Nephron progenitor cell (in vitro differentiated cells): Measurements from ENCODE around the gene MYD88.
"Not testable (repeated sequence)": the region's sequence is repeated elsewhere in the genome, so short reads cannot be mapped to it uniquely, and the experiment has no call there.

Source experiments
- DNase-seq: peaks from one replicate; pipeline ENCODE4 v3.0.0; 2021
- H3K27ac Mint-ChIP-seq: 2 replicates; pipeline ENCODE4 v1.8.0; 2021; ENCODE audit warnings: mild to moderate bottlenecking, moderate library complexity, mixed read lengths
- H3K27me3 Mint-ChIP-seq: 2 replicates; pipeline ENCODE4 v1.8.0; 2021; ENCODE audit warnings: mild to moderate bottlenecking, low read depth, mixed read lengths; ENCODE audit not compliant: poor library complexity
- H3K36me3 Mint-ChIP-seq: 2 replicates; pipeline ENCODE4 v1.8.0; 2021; ENCODE audit warnings: low read depth, mixed read lengths
- H3K4me1 Mint-ChIP-seq: 2 replicates; pipeline ENCODE4 v1.8.0; 2021; ENCODE audit warnings: mixed read lengths
- H3K4me3 Mint-ChIP-seq: 2 replicates; pipeline ENCODE4 v1.8.0; 2021; ENCODE audit warnings: mild to moderate bottlenecking, moderate library complexity, mixed read lengths
- H3K9me3 Mint-ChIP-seq: 2 replicates; pipeline ENCODE4 v1.8.0; 2021; ENCODE audit warnings: mild to moderate bottlenecking, moderate library complexity, mixed read lengths
- TF ChIP-seq, protein P1 (sequence below): fragments of 200-600 bp; sonication (generic); IDR thresholded peaks from 2 replicates; pipeline ENCODE4 v1.5.0; 2021; ENCODE audit warnings: antibody characterized with exemption

The MYD88 gene

DNA sequence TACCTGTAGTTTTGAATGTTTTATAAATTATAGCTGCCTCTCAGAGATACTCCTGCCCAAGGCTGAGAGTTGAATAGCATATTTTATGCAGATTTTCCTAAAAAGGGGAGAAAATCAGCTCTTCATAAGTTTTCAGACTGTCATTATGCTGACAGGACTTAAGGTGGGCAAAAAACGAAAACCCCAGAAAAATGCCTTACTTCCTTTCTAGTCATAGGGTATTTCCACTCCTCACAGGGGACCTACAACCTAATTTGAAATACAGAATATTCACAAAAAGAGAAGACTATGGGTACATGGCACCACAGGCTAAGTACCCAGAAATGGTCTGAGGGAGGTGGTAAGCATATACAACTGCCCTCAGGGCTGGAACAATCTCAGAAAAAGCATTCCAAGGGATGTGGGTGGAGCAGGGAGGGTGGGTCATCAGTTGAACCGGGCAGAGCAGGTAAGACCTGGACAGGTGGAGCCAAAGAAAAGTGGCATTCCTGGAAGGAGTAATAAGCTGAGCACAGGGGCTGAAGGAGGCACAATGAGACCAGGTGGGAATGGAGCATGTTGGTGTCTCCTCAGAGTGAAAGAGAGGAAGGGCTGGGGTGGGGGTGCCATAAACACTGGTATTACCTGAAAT is 16.3 kb downstream of the MYD88 start:
- no peak for DNase-seq
- Mint-ChIP-seq H3K27ac (no peak overlapping the region), H3K27me3 (peaks cover 7% of the 10 kb centered on the region), H3K4me1 (no peaks in the 10 kb centered on the region), H3K4me3 (no peak overlapping the region), H3K9me3 (no peaks in the 10 kb centered on the region), H3K36me3 (no peaks in the 10 kb centered on the region)
- TF ChIP-seq, protein P1, sequence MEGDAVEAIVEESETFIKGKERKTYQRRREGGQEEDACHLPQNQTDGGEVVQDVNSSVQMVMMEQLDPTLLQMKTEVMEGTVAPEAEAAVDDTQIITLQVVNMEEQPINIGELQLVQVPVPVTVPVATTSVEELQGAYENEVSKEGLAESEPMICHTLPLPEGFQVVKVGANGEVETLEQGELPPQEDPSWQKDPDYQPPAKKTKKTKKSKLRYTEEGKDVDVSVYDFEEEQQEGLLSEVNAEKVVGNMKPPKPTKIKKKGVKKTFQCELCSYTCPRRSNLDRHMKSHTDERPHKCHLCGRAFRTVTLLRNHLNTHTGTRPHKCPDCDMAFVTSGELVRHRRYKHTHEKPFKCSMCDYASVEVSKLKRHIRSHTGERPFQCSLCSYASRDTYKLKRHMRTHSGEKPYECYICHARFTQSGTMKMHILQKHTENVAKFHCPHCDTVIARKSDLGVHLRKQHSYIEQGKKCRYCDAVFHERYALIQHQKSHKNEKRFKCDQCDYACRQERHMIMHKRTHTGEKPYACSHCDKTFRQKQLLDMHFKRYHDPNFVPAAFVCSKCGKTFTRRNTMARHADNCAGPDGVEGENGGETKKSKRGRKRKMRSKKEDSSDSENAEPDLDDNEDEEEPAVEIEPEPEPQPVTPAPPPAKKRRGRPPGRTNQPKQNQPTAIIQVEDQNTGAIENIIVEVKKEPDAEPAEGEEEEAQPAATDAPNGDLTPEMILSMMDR: no peak

DNA sequence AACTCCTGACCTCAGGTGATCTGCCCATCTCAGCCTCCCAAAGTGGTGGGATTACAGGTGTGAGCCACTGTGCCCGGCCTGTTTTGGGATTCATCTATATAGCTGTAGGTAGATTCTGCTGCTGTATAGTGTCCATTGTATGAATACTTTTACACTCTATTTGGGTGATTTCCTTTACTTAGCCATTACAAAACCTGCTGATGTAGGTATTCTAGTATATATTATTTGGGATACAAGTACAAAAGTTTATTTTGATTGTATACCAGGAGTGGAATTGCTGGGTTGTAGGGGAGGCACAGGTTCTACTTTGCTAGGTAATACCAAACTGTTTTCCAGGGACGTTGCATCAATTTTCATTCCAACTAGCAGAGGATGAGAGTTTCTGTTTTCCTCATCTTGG is 17.4 kb downstream of the MYD88 start:
- Mint-ChIP-seq H3K27ac (no peak overlapping the region), H3K4me3 (no peak overlapping the region), H3K4me1 (no peaks in the 10 kb centered on the region), H3K9me3 (no peaks in the 10 kb centered on the region), H3K27me3 (peaks cover 9% of the 10 kb centered on the region), H3K36me3 (no peaks in the 10 kb centered on the region)
- no peak for DNase-seq
- TF ChIP-seq, protein P1: no peak

DNA sequence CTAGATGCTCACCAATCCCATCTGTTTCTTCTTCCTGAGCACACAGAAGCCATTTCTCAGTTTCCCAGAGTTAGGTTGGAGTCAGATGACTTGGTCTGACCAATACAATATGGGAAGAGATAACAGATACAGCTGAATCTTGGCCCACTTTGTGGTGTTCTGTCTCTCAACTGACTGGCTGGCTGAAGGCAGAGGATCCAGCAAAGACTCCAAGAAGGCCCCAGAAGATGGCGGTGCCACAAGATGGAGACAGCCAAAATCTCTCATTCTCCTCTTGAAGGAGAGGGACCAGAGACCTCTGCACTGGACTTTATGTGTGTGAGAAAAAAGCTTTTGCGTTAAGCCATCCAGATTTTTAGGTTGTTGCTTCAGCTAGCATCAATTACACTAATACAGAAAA is 18.7 kb downstream of the MYD88 start:
- no peak for DNase-seq
- H3K27ac Mint-ChIP-seq: no peak overlapping the region
- H3K4me3 Mint-ChIP-seq: no peak overlapping the region
- TF ChIP-seq, protein P1: no peak
- no peaks in the 10 kb centered on the region for H3K36me3 Mint-ChIP-seq
- peaks cover 9% of the 10 kb centered on the region for H3K27me3 Mint-ChIP-seq
- no peaks in the 10 kb centered on the region for H3K9me3 Mint-ChIP-seq
- H3K4me1 Mint-ChIP-seq: no peaks in the 10 kb centered on the region

DNA sequence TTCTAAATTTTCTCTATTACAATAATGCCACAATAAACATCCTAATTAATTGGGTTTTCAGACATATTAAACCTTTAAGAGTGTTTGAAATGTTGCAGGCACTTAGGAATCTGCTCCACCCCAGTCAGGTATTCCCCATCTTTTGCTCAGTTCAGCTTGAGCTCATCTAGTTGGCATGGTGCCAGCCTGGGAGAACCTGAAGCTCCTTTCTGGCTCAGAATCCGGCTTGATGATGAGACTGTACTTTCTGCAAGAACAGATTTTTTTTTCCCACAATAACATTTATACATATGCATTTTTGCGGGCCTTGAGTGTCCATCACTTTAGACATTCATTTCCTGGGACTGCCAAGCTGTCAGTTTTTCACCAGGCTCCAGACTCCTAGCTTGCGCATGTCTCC is 19.1 kb downstream of the MYD88 start:
- H3K27ac Mint-ChIP-seq: no peak overlapping the region

DNA sequence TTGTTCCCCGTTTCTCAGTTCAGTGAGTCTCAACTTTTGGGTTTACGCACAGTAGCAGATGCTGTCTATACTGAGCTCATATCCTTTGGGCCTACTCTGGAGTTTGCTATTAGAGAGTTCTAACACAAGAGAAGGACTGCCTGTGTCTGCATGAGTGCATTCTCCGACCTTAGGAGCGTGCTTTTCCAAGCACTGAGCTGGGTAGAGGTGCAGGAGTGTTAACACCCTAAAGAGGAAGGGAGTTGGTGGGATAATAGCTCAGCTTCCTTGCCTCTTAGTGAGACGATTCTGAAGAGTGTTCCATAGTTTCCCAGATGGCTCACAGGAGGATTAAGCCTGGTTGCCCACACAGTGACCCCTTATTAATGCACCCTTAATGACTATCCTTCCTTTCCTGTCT is 20.0 kb downstream of the MYD88 start:
- Mint-ChIP-seq H3K9me3 (no peaks in the 10 kb centered on the region), H3K4me3 (no peak overlapping the region), H3K4me1 (no peaks in the 10 kb centered on the region), H3K27ac (no peak overlapping the region), H3K27me3 (peaks cover 7% of the 10 kb centered on the region), H3K36me3 (no peaks in the 10 kb centered on the region)
- TF ChIP-seq, protein P1: no peak
- DNase-seq: no peak

More for the DNA sequence above, 19.1 kb downstream of the MYD88 start:
- Mint-ChIP-seq H3K36me3 (no peaks in the 10 kb centered on the region), H3K4me3 (no peak overlapping the region), H3K9me3 (no peaks in the 10 kb centered on the region), H3K27me3 (peaks cover 9% of the 10 kb centered on the region), H3K4me1 (no peaks in the 10 kb centered on the region)
- TF ChIP-seq, protein P1: no peak
- no peak for DNase-seq

DNA sequence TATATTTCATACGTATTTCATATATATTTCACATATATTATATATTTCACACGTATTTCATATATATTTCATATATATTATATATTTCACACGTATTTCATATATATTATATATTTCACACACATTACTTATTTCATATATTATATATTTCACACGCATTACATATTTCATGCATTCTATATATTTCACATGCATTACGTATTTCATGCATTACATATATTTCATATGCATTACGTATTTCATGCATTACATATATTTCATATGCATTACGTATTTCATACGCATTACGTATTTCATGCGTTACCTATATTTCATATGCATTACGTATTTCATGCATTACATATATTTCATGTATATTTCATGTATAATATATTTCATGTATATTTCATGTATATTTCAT is 22.2 kb downstream of the MYD88 start:
- not testable (repeated sequence) for H3K27ac Mint-ChIP-seq, H3K4me3 Mint-ChIP-seq, H3K4me1 Mint-ChIP-seq

More for the DNA sequence above, 22.2 kb downstream of the MYD88 start:
- H3K27me3 Mint-ChIP-seq, H3K36me3 Mint-ChIP-seq, H3K9me3 Mint-ChIP-seq, DNase-seq: not testable (repeated sequence)
